GM12891 (cell line): Measurements from ENCODE around the gene GSTCD.

Source experiments
- PAX5 ChIP-seq: IDR thresholded peaks from 2 replicates; pipeline ENCODE4 v1.6.1; 2011; ENCODE audit warnings: low read length, moderate library complexity, mild to moderate bottlenecking; ENCODE audit not compliant: insufficient read depth, severe bottlenecking
- POLR2A ChIP-seq: IDR thresholded peaks from 2 replicates; pipeline ENCODE4 v1.6.1; 2011; ENCODE audit warnings: low read depth, low read length, control low read depth
- POLR2AphosphoS5 ChIP-seq: IDR thresholded peaks from 2 replicates; pipeline ENCODE4 v1.6.1; 2011; ENCODE audit warnings: low read depth, low read length, control low read depth
- POU2F2 ChIP-seq: IDR thresholded peaks from 2 replicates; pipeline ENCODE4 v1.6.1; 2011; ENCODE audit warnings: low read depth, mild to moderate bottlenecking, control low read depth, low read length, moderate library complexity
- SPI1 ChIP-seq: IDR thresholded peaks from 2 replicates; pipeline ENCODE4 v1.6.1; 2011; ENCODE audit warnings: low read depth, low read length, control low read depth
- TAF1 ChIP-seq: IDR thresholded peaks from 2 replicates; pipeline ENCODE4 v1.6.1; 2011; ENCODE audit warnings: low read depth, low read length, control low read depth

GRCh38 chr4:105715692-105716278 is 7.2 kb downstream of the GSTCD start:
- TF ChIP-seq PAX5 (no peak), POLR2A (no peak), POLR2AphosphoS5 (no peak), TAF1 (no peak), SPI1 (no peak), POU2F2 (no peak)
